ENCODE data around the gene DUSP12. TPM values are rescaled to one million over a fixed set of nuclear protein-coding genes. Genes with fewer than 3 reads are reported as not detected.

Gene DUSP12
- total and polyA plus RNA-seq, 7 donors = 12.7 to 40.3 (median 18.2) TPM

DNA sequence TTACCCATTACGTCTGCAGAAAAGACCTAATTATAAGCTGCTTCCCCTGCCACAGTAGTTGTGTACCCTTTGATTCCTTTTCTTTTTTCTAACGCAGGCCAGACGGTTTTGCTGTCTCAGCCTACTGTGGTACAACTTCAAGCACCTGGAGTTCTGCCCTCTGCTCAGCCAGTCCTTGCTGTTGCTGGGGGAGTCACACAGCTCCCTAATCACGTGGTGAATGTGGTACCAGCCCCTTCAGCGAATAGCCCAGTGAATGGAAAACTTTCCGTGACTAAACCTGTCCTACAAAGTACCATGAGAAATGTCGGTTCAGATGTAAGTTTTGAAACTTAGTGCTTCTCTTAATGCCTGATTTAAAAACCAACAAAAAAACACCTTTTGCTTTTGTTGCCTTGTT, 52.4 kb downstream of the DUSP12 start:
- Histone ChIP-seq H3K36me3 (peaks cover 0 to 25% (median 0%) of the 10 kb centered on the region in 4 donors), H3K27ac (peak overlapping the region; percentile 45 to 68 (median 61)), H3K4me1 (peaks cover 0 to 57% (median 43%) of the 10 kb centered on the region in 4 donors), H3K27me3 (no peaks in the 10 kb centered on the region), H3K9me3 (no peaks in the 10 kb centered on the region), H3K4me3 (no peak overlapping the region)
- TF ChIP-seq POLR2A (IDR thresholded peaks at IDR 0.05) (no peak), EP300 (IDR thresholded peaks at IDR 0.05) (no peak), POLR2AphosphoS5 (IDR thresholded peaks at IDR 0.05) (no peak)
- TF ChIP-seq, protein P1, sequence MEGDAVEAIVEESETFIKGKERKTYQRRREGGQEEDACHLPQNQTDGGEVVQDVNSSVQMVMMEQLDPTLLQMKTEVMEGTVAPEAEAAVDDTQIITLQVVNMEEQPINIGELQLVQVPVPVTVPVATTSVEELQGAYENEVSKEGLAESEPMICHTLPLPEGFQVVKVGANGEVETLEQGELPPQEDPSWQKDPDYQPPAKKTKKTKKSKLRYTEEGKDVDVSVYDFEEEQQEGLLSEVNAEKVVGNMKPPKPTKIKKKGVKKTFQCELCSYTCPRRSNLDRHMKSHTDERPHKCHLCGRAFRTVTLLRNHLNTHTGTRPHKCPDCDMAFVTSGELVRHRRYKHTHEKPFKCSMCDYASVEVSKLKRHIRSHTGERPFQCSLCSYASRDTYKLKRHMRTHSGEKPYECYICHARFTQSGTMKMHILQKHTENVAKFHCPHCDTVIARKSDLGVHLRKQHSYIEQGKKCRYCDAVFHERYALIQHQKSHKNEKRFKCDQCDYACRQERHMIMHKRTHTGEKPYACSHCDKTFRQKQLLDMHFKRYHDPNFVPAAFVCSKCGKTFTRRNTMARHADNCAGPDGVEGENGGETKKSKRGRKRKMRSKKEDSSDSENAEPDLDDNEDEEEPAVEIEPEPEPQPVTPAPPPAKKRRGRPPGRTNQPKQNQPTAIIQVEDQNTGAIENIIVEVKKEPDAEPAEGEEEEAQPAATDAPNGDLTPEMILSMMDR (IDR thresholded peaks at IDR 0.05) = no peak
- 84 to 88% methylated on average over 7 of the region's 7 CpGs for WGBS, 2 donors
- DNase-seq = peak; percentile 84
- intact Hi-C loops (cut with DNase I) = no loop called here

DNA sequence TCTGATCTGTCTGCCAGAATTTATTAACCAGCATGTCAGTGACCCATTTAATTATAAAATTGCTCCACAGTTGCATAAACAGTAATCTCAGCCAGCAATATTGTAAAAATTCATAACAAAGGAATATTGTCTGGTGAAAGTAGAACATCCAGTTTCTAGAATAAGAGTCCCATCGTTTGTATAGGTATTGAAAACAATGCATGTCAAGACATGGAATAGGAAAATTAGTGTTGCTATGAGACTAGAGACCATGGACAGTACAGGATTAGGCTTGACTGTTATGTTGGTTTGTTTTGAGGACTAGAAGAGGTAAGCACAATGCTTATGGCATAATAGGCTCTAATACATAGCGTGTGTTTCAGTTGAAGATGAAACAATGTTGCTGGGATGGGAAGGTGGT, 53.6 kb downstream of the DUSP12 start:
- H3K27ac ChIP-seq = peak overlapping the region in 3 of 4 donors; percentile 55 to 68 (median 67)
- TF ChIP-seq POLR2A (IDR thresholded peaks at IDR 0.05) = no peak
- peak in 1 of 4 donors; percentile 17 for TF ChIP-seq POLR2AphosphoS5 (IDR thresholded peaks at IDR 0.05)

GRCh38 chr1:161805399-161806197, 56.0 kb downstream of the DUSP12 start:
- 82 to 93% methylated on average over 3 of the region's 3 CpGs for WGBS, 2 donors
- peak overlapping the region in 3 of 4 donors; percentile 30 to 65 (median 58) for H3K27ac ChIP-seq
- H3K27me3 ChIP-seq = no peaks in the 10 kb centered on the region
- peaks cover 0 to 4% (median 0%) of the 10 kb centered on the region in 4 donors for H3K36me3 ChIP-seq
- H3K9me3 ChIP-seq = no peaks in the 10 kb centered on the region
- no peak for DNase-seq
- intact Hi-C loops (cut with DNase I) = loop anchor here (5.0 kb wide), 1 partner anchor 137 kb away; no protein-coding TSS in a partner anchor
- no peak overlapping the region for H3K4me3 ChIP-seq
- no peak for TF ChIP-seq POLR2A (IDR thresholded peaks at IDR 0.05)
- TF ChIP-seq, protein P1 (IDR thresholded peaks at IDR 0.05) = no peak
- peaks cover 0 to 72% (median 54%) of the 10 kb centered on the region in 4 donors for H3K4me1 ChIP-seq

More for the DNA sequence above, 53.6 kb downstream of the DUSP12 start:
- Histone ChIP-seq H3K4me1 (peaks cover 0 to 68% (median 51%) of the 10 kb centered on the region in 4 donors), H3K9me3 (no peaks in the 10 kb centered on the region), H3K36me3 (peaks cover 0 to 12% (median 0%) of the 10 kb centered on the region in 4 donors), H3K27me3 (no peaks in the 10 kb centered on the region), H3K4me3 (no peak overlapping the region)
- WGBS, 2 donors = 58 to 76% methylated on average over 2 of the region's 2 CpGs
- DNase-seq = no peak
- intact Hi-C loops (cut with DNase I) = no loop called here

Small RNA genes within 50 kb of the gene (small RNA-seq; reads per million reads assigned to genes)
- 0 reads per million in 3 donors for gene RN7SL466P

Other genes with a start within 250 kb of the DUSP12 start
- gene FCGR2A, start 244.3 kb upstream of the DUSP12 start, total RNA-seq = 10 to 100 TPM; 14.1 to 52.5 (median 34.8) TPM
- 10 to 100 TPM; 14.4 to 68.7 (median 19.8) TPM for gene FCGR2A, start 244.3 kb upstream of the DUSP12 start, polyA plus RNA-seq
- gene HSPA6, start 225.2 kb upstream of the DUSP12 start, total RNA-seq = 1 to 10 TPM in 3 of 4 donors, not detected in 1; 2.0 to 2.9 (median 2.5) TPM
- gene HSPA6, start 225.2 kb upstream of the DUSP12 start, polyA plus RNA-seq = 1 to 10 TPM in 2 of 3 donors, under 1 TPM in 1; 0.60 to 2.3 (median 1.6) TPM
- gene FCGR3A, start 200.0 kb upstream of the DUSP12 start, total RNA-seq = 10 to 100 TPM in 3 of 4 donors, 1 to 10 TPM in 1; 7.8 to 19.3 (median 14.6) TPM
- gene FCGR3A, start 200.0 kb upstream of the DUSP12 start, polyA plus RNA-seq = 10 to 100 TPM in 2 of 3 donors, 1 to 10 TPM in 1; 9.6 to 30.5 (median 13.0) TPM
- gene FCGR3B, start 118.6 kb upstream of the DUSP12 start, total RNA-seq = 1 to 10 TPM in 3 of 4 donors, not detected in 1; 1.9 to 4.3 (median 2.0) TPM
- gene FCGR3B, start 118.6 kb upstream of the DUSP12 start, polyA plus RNA-seq = 1 to 10 TPM in 2 of 3 donors, under 1 TPM in 1; 0.74 to 2.1 (median 1.2) TPM
- gene FCGR2B, start 86.6 kb upstream of the DUSP12 start, total RNA-seq = 10 to 100 TPM in 3 of 4 donors, 1 to 10 TPM in 1; 6.4 to 42.1 (median 23.0) TPM
- gene FCGR2B, start 86.6 kb upstream of the DUSP12 start, polyA plus RNA-seq = 10 to 100 TPM; 10.8 to 20.3 (median 15.9) TPM
- not detected for gene FCRLA, start 42.6 kb upstream of the DUSP12 start, total RNA-seq
- 10 to 100 TPM in 1 of 3 donors, 1 to 10 TPM in 1, not detected in 1; 1.6 to 22.0 TPM for gene FCRLA, start 42.6 kb upstream of the DUSP12 start, polyA plus RNA-seq
- under 1 TPM in 3 of 4 donors, not detected in 1; 0.36 to 0.95 (median 0.82) TPM for gene FCRLB, start 28.2 kb upstream of the DUSP12 start, total RNA-seq
- under 1 TPM in 2 of 3 donors, not detected in 1; 0.23 to 0.89 TPM for gene FCRLB, start 28.2 kb upstream of the DUSP12 start, polyA plus RNA-seq
- 10 to 100 TPM; 26.3 to 28.1 (median 27.6) TPM for gene ATF6, start 16.5 kb downstream of the DUSP12 start, total RNA-seq
- 1 to 10 TPM; 2.3 to 9.0 (median 3.0) TPM for gene ATF6, start 16.5 kb downstream of the DUSP12 start, polyA plus RNA-seq